ENCODE measurements around the gene ADGRB2. TPM values are rescaled to one million over a fixed set of nuclear protein-coding genes. Genes with fewer than 3 reads are reported as not detected.

ADGRB2 gene
- total RNA-seq, 1 experiment from 2014 or later, result 10.9 TPM

DNA sequence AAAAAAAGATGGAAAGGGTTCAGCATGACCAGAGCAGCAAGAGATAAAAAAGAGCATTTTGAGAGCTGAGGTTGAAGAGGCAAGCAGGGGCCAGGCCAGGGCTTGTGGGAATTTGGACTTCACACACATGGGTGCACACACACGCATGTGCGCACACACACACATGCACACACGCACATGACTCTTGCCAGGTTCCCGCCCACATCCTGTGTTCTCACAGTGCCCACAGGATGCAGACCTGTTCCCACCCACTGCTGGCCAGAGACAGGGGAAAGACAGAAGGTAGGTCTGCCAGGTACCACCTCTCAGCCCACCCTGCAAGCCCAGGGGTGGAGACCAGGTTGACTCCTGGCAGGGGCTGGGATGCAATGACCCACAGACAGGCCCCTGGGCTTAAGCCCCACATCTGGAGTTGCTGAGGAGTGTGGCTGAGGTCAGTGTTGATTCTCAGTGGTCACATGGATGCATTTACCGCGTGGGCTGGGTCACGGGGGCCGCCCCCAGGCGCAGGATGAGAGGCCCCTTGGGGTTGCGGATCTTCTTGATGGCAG is 64.7 kb downstream of the ADGRB2 start:
- Histone ChIP-seq H3K4ac (ENCODE audit: low read depth, low read length) (no peak overlapping the region), H2AFZ (ENCODE audit: low read length) (no peak overlapping the region), H3K9ac (ENCODE audit: extremely low read depth, insufficient read length, low read length) (no peak overlapping the region), H2BK15ac (ENCODE audit: low read depth, low read length) (no peak overlapping the region), H3T11ph (ENCODE audit: low read length) (no peak overlapping the region), H4K20me1 (ENCODE audit: control insufficient read depth, insufficient read depth, insufficient read length) (no peaks in the 10 kb centered on the region), H2BK12ac (ENCODE audit: insufficient read length, low read depth, low read length) (no peak overlapping the region), H3K79me2 (ENCODE audit: insufficient read depth, low read length) (no peaks in the 10 kb centered on the region), H3K23ac (ENCODE audit: insufficient read length, low read depth, low read length) (no peak overlapping the region), H3K56ac (ENCODE audit: insufficient read length, low read depth, low read length) (no peak overlapping the region), H3K4me2 (ENCODE audit: insufficient read depth, insufficient read length, low read length) (no peak overlapping the region), H3K9me3 (ENCODE audit: control insufficient read depth, low read depth, low read length) (no peaks in the 10 kb centered on the region), H2AK5ac (ENCODE audit: insufficient read length, low read length) (no peak overlapping the region), H3K14ac (ENCODE audit: insufficient read depth, low read length) (no peak overlapping the region), H3K27ac (ENCODE audit: insufficient read length, low read depth, low read length) (no peak overlapping the region), H3K4me1 (ENCODE audit: insufficient read depth, low read length) (peaks cover 3% of the 10 kb centered on the region; the same call in 1 of the 2 replicates), H4K5ac (ENCODE audit: insufficient read length, low read depth, low read length) (no peak overlapping the region), H2BK20ac (ENCODE audit: low read depth, low read length, poor library complexity, severe bottlenecking) (no peak overlapping the region), H3K79me1 (ENCODE audit: insufficient read depth, low read depth, low read length, poor library complexity, severe bottlenecking) (no peaks in the 10 kb centered on the region), H3K18ac (ENCODE audit: insufficient read length, low read depth, low read length) (no peak overlapping the region), H4K91ac (ENCODE audit: insufficient read length, low read depth, low read length) (no peak overlapping the region), H2BK120ac (ENCODE audit: low read depth, low read length, poor library complexity, severe bottlenecking) (no peak overlapping the region), H2BK5ac (ENCODE audit: insufficient read length, low read length) (no peak overlapping the region), H3K23me2 (ENCODE audit: insufficient read length, low read depth, low read length, poor library complexity, severe bottlenecking) (peaks cover 3% of the 10 kb centered on the region), H3K27me3 (ENCODE audit: insufficient read depth, low read length) (no peaks in the 10 kb centered on the region; the same call in 1 of the 2 replicates), H4K8ac (replicated peaks; ENCODE audit: insufficient read length, low read depth, low read length) (no peak overlapping the region)
- H3K27ac Mint-ChIP-seq, result 0 out of 7 replicates have a peak overlapping the region, but pooled peaks of 1 of the 3 experiments have one; percentile 33
- DNase-seq, result no peak
- no peaks in the 10 kb centered on the region for H3K36me3 Mint-ChIP-seq (ENCODE audit: insufficient read depth in 1 of 3, low read depth in 3 of 3)
- H3K27me3 Mint-ChIP-seq (ENCODE audit: low read depth), result peaks cover 7% of the 10 kb centered on the region
- WGBS (ENCODE audit: extremely low coverage, insufficient read length, low lambda C conversion rate), result no CpG with 5 or more reads among the region's 10 CpGs
- H3K4me3 Mint-ChIP-seq, result no peak overlapping the region
- H3K9me3 Mint-ChIP-seq, result no peaks in the 10 kb centered on the region
- TF ChIP-seq, protein P1, sequence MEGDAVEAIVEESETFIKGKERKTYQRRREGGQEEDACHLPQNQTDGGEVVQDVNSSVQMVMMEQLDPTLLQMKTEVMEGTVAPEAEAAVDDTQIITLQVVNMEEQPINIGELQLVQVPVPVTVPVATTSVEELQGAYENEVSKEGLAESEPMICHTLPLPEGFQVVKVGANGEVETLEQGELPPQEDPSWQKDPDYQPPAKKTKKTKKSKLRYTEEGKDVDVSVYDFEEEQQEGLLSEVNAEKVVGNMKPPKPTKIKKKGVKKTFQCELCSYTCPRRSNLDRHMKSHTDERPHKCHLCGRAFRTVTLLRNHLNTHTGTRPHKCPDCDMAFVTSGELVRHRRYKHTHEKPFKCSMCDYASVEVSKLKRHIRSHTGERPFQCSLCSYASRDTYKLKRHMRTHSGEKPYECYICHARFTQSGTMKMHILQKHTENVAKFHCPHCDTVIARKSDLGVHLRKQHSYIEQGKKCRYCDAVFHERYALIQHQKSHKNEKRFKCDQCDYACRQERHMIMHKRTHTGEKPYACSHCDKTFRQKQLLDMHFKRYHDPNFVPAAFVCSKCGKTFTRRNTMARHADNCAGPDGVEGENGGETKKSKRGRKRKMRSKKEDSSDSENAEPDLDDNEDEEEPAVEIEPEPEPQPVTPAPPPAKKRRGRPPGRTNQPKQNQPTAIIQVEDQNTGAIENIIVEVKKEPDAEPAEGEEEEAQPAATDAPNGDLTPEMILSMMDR (conservative IDR thresholded peaks at IDR 0.05), result no peak
- peaks cover 14 to 18% of the 10 kb centered on the region in 2 experiments for H3K4me1 Mint-ChIP-seq
